ENCODE measurements around the gene CYP4B1. TPM values are rescaled to one million over a fixed set of nuclear protein-coding genes. Genes with fewer than 3 reads are reported as not detected.

The CYP4B1 gene
- total RNA-seq, 1 experiment from 2014 or later, result not detected

GRCh38 chr1:46790446-46791101 is 8.3 kb upstream of the CYP4B1 start:
- Histone ChIP-seq H3K27me3 (replicated peaks; ENCODE audit: control insufficient read depth, insufficient read depth, low read length) (no peaks in the 10 kb centered on the region), H3K36me3 (ENCODE audit: control insufficient read depth, insufficient read depth, low read length) (no peaks in the 10 kb centered on the region), H3K4me1 (peaks cover 25% of the 10 kb centered on the region), H3K4me3 (ENCODE audit: low read depth, low read length) (no peak overlapping the region), H3K9me3 (peaks cover 7% of the 10 kb centered on the region)
- CTCF ChIA-PET, result no interaction called here
- no peak for TF ChIP-seq CTCF (IDR thresholded peaks at IDR 0.05; ENCODE audit: insufficient read depth in 1 of 2, low read depth in 1 of 2, low read length in 1 of 2, severe bottlenecking in 1 of 2, unreplicated experiment in 1 of 2)
- POLR2A ChIA-PET, result no interaction called here
- H3K27me3 Mint-ChIP-seq (ENCODE audit: insufficient read depth, unreplicated experiment), result no peaks in the 10 kb centered on the region
- peaks cover 9% of the 10 kb centered on the region for H3K9me3 Mint-ChIP-seq (ENCODE audit: unreplicated experiment)
- intact Hi-C loops (cut with micrococcal nuclease; ENCODE audit: unreplicated experiment), result no loop called here
- H3K4me1 Mint-ChIP-seq (ENCODE audit: low read depth, unreplicated experiment), result peaks cover 18% of the 10 kb centered on the region
- no peaks in the 10 kb centered on the region for H3K36me3 Mint-ChIP-seq (ENCODE audit: insufficient read depth, unreplicated experiment)
- BruUV-seq (replicated peaks), result no TSS peak
- no peak for DNase-seq
- no peak overlapping the region for H3K4me3 Mint-ChIP-seq (ENCODE audit: unreplicated experiment)
- no peak overlapping the region for H3K27ac Mint-ChIP-seq (ENCODE audit: unreplicated experiment)

DNA sequence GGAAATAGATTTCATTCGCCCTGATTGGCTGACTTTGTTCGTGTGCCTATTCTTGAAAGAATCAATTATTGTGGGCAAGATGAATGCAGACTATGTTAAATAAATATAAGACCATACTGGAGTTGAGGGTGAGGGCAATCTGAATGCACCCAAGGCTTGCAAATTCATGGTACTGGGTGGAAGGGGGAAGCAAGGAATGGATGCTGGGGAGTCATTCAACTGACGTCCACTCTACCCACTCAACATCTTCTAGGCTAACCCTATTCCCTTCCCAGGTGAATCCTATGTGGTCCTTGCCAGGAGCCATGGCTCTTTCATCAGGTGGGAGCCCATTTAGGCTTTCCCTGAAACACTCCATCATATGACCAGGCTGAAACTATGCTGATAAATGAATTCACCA is 5.7 kb upstream of the CYP4B1 start:
- Mint-ChIP-seq H3K36me3 (ENCODE audit: insufficient read depth, unreplicated experiment) (no peaks in the 10 kb centered on the region), H3K27ac (ENCODE audit: unreplicated experiment) (no peak overlapping the region), H3K27me3 (ENCODE audit: insufficient read depth, unreplicated experiment) (peaks cover 2% of the 10 kb centered on the region), H3K4me3 (ENCODE audit: unreplicated experiment) (no peak overlapping the region), H3K9me3 (ENCODE audit: unreplicated experiment) (peaks cover 9% of the 10 kb centered on the region), H3K4me1 (ENCODE audit: low read depth, unreplicated experiment) (peaks cover 17% of the 10 kb centered on the region)
- H3K9me3 ChIP-seq, result no peaks in the 10 kb centered on the region
- no peak for DNase-seq
- no peaks in the 10 kb centered on the region for H3K36me3 ChIP-seq (ENCODE audit: control insufficient read depth, insufficient read depth, low read length)
- no peak overlapping the region for H3K4me3 ChIP-seq (ENCODE audit: low read depth, low read length)
- intact Hi-C loops (cut with micrococcal nuclease; ENCODE audit: unreplicated experiment), result no loop called here
- BruUV-seq (replicated peaks), result no TSS peak
- no peak for TF ChIP-seq CTCF (IDR thresholded peaks at IDR 0.05; ENCODE audit: insufficient read depth in 1 of 2, low read depth in 1 of 2, low read length in 1 of 2, severe bottlenecking in 1 of 2, unreplicated experiment in 1 of 2)
- H3K27me3 ChIP-seq (replicated peaks; ENCODE audit: control insufficient read depth, insufficient read depth, low read length), result no peaks in the 10 kb centered on the region
- POLR2A ChIA-PET, result no interaction called here
- H3K4me1 ChIP-seq, result peaks cover 22% of the 10 kb centered on the region
- CTCF ChIA-PET, result no interaction called here

- Mint-ChIP-seq H3K27me3 (ENCODE audit: insufficient read depth, unreplicated experiment) (peaks cover 2% of the 10 kb centered on the region), H3K4me3 (ENCODE audit: unreplicated experiment) (no peak overlapping the region), H3K36me3 (ENCODE audit: insufficient read depth, unreplicated experiment) (no peaks in the 10 kb centered on the region), H3K4me1 (ENCODE audit: low read depth, unreplicated experiment) (no peaks in the 10 kb centered on the region), H3K9me3 (ENCODE audit: unreplicated experiment) (peaks cover 9% of the 10 kb centered on the region), H3K27ac (ENCODE audit: unreplicated experiment) (no peak overlapping the region)
- BruUV-seq (replicated peaks), result no TSS peak
- ChIA-PET POLR2A (no interaction called here), CTCF (no interaction called here)
- H3K4me3 ChIP-seq (ENCODE audit: low read depth, low read length), result no peak overlapping the region
- no peaks in the 10 kb centered on the region for H3K9me3 ChIP-seq
- no peaks in the 10 kb centered on the region for H3K27me3 ChIP-seq (replicated peaks; ENCODE audit: control insufficient read depth, insufficient read depth, low read length)
- no peak for DNase-seq
- TF ChIP-seq CTCF (IDR thresholded peaks at IDR 0.05; ENCODE audit: insufficient read depth in 1 of 2, low read depth in 1 of 2, low read length in 1 of 2, severe bottlenecking in 1 of 2, unreplicated experiment in 1 of 2), result no peak
- no peaks in the 10 kb centered on the region for H3K4me1 ChIP-seq
- intact Hi-C loops (cut with micrococcal nuclease; ENCODE audit: unreplicated experiment), result no loop called here
- H3K36me3 ChIP-seq (ENCODE audit: control insufficient read depth, insufficient read depth, low read length), result no peaks in the 10 kb centered on the region
Measured at GRCh38 chr1:46797696-46798470, 963 bp upstream of the CYP4B1 start.
